Stomach smooth muscle (tissue), 2 donors: ENCODE measurements around the gene NFE2L2.
"Not testable (repeated sequence)": the region's sequence is repeated elsewhere in the genome, so short reads cannot be mapped to it uniquely, and the experiment has no call there.

Source experiments
- H3K27ac ChIP-seq: one replicate; pipeline ENCODE4 v1.7.0; 2013; ENCODE audit warnings: mild to moderate bottlenecking, low read length, inconsistent platforms
- H3K27me3 ChIP-seq, 2 donors: one replicate each; pipeline ENCODE4 v1.7.0; 2013; ENCODE audit warnings: low read length in 2 of 2; ENCODE audit not compliant: insufficient read depth in 2 of 2, control insufficient read depth in 1 of 2
- H3K36me3 ChIP-seq, 2 donors: one replicate each; pipeline ENCODE4 v1.7.0; 2013; ENCODE audit warnings: low read length in 2 of 2; ENCODE audit not compliant: control insufficient read depth in 2 of 2, insufficient read depth in 2 of 2
- H3K4me1 ChIP-seq: one replicate; pipeline ENCODE4 v1.7.0; 2013; ENCODE audit warnings: low read length; ENCODE audit not compliant: control insufficient read depth, insufficient read depth
- H3K4me3 ChIP-seq, 2 donors: one replicate each; pipeline ENCODE4 v1.7.0; 2013; ENCODE audit warnings: low read length in 2 of 2
- H3K9ac ChIP-seq, 2 donors: one replicate each; pipeline ENCODE4 v1.7.0; 2013; ENCODE audit warnings: low read length in 2 of 2, mild to moderate bottlenecking in 1 of 2
- H3K9me3 ChIP-seq, 2 donors: one replicate each; pipeline ENCODE4 v1.7.0; 2013; ENCODE audit warnings: low read length in 2 of 2; ENCODE audit not compliant: control insufficient read depth in 2 of 2
- donor health status: healthy.
- donor health status: Pancreatic carcinoma.

NFE2L2 gene

DNA sequence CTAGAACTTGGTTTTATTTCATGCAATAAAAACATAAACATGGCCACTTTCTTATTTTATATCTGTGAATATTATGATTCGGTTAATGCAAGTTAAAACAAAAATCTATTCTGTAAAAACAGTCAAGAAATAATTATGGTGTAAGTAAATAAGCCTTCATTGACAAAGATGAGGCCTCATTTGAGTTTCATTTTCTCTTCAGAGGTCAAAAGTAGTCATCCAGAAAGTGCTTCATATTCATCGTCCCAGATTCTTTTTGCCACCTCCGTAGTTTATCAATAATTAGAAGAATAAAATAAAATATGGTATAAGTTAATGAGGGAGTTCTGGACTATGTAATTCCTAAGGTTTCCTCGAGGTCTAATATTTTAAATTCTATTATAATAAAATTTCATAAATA lies 71.3 kb downstream of the NFE2L2 start:
- no peak overlapping the region for H3K9ac ChIP-seq
- H3K4me1 ChIP-seq: no peaks in the 10 kb centered on the region
- no peaks in the 10 kb centered on the region for H3K27me3 ChIP-seq
- no peak overlapping the region for H3K4me3 ChIP-seq
- H3K27ac ChIP-seq: no peak overlapping the region
- H3K36me3 ChIP-seq: no peaks in the 10 kb centered on the region
- no peaks in the 10 kb centered on the region for H3K9me3 ChIP-seq

DNA sequence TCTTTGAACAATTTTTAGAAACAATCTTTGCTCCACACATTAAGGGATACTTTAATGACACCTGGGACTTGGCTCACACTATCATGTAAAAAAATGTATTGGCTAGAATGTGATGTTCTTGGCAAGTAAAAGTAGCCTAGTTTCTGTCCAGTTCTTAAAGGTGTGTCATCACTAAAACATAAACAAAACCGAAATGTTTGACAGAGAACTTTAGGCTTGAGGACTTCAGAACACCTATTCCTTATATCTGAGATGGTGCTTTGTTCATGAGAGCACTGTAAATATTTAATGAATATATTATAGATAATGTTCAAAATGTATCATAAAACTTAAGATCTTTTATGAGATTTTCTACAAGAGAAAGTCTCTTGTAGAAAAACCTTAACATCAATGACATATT lies 71.7 kb downstream of the NFE2L2 start:
- H3K27ac ChIP-seq: no peak overlapping the region
- H3K27me3 ChIP-seq: no peaks in the 10 kb centered on the region

DNA sequence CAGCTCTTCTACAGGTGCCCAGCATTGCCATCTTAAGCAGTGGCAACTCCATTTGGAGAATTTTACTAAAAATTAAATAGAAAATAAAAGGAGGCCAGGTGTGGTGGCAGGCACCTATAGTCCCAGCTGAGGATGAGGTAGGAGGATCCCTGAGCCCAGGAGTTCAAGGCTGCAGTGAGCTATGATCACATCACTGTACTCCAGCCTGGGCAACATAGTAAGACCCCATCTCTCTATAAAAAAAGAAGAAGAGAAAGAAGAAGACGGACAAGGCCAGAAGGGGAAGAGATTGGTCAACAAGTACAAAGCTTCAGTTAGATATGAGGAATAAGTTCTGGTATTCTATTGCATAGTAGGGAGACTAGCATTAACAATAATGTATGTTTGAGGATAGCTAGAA lies 73.6 kb downstream of the NFE2L2 start:
- Histone ChIP-seq H3K9ac (no peak overlapping the region), H3K27ac (no peak overlapping the region), H3K27me3 (no peaks in the 10 kb centered on the region), H3K36me3 (no peaks in the 10 kb centered on the region), H3K9me3 (no peaks in the 10 kb centered on the region), H3K4me3 (no peak overlapping the region), H3K4me1 (no peaks in the 10 kb centered on the region)

More for the DNA sequence above, 71.7 kb downstream of the NFE2L2 start:
- Histone ChIP-seq H3K9ac (no peak overlapping the region), H3K9me3 (no peaks in the 10 kb centered on the region), H3K36me3 (no peaks in the 10 kb centered on the region), H3K4me1 (no peaks in the 10 kb centered on the region), H3K4me3 (no peak overlapping the region)

DNA sequence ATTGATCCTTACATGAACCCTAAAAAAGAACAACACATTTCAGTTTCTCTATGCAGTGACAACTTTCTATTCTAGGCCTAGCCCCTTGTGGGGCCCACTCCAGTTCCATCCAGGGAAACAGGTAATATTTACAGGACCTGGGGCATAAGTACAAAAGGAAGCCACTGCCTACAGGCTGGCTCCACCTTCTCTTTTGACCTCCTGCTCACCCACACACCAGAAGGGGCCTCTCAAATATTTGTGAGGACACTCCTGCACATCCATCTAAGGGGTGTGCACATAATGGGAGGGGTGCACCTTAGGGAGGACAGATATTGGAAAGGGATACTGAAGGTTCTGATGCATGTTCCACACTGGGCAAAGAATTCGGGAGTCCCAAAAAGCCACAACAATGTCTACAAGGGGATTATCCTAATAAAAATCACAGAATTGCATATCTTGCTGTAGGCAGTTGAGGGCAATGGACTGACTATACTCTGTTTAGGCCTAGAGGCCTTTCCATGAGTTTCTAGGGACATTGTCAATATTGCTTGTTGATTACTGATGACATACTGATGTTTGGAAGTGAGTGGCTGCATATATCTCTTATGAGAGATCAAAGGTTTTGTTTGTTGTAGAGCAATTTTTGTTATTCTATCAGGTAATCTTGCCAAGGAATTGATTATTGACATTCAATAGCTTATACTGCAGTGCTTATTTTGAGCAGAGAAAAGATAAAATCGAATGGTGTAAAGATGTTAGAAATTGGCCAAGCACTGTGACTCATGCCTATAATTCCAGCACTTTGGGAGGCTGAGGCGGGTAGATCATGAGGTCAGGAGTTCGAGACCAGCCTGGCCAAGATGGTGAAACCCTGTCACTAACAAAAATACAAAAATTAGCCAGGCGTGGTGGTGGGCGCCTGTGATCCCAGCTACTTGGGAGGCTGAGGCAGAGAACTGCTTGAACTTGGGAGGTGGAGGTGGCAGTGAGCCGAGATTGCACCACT lies 75.8 kb downstream of the NFE2L2 start:
- Histone ChIP-seq H3K9ac (no peak overlapping the region), H3K9me3 (no peaks in the 10 kb centered on the region), H3K27ac (no peak overlapping the region), H3K4me3 (no peak overlapping the region), H3K36me3 (no peaks in the 10 kb centered on the region), H3K4me1 (no peaks in the 10 kb centered on the region), H3K27me3 (no peaks in the 10 kb centered on the region)

DNA sequence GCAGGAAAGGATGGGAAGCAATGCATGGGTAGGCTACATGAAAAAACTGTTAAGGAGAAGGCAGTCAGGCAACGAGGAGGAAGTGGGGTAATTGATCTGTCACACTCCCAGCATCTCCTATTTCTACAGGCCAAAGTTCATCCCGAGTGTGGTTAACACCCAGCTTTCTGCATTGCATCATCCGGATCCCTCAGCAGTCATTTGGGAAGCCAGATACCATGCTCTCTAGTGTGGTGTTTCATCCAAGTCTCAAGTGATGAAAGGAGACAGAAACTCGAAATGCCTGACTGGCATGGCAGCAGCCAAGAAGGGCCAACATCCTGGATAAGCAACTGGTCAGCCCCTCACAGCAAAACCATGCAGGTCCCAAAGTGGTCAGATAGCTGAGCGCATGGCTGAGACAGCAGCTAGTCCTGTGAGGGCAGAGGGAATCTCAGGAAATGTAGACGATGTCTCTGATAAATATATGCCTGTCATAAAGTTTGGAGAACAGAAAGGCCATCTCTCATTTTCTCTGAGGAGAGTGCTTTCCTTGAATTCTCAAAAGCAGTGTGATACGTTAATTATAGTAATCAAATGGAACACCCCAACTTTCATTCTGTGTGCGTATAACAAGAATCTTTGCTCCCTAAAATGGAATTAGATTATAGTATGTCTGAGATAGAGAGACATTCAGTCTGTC lies 76.8 kb downstream of the NFE2L2 start:
- H3K9me3 ChIP-seq: no peaks in the 10 kb centered on the region
- no peaks in the 10 kb centered on the region for H3K4me1 ChIP-seq
- no peaks in the 10 kb centered on the region for H3K36me3 ChIP-seq
- H3K4me3 ChIP-seq: no peak overlapping the region
- no peaks in the 10 kb centered on the region for H3K27me3 ChIP-seq
- H3K27ac ChIP-seq: no peak overlapping the region
- no peak overlapping the region for H3K9ac ChIP-seq

DNA sequence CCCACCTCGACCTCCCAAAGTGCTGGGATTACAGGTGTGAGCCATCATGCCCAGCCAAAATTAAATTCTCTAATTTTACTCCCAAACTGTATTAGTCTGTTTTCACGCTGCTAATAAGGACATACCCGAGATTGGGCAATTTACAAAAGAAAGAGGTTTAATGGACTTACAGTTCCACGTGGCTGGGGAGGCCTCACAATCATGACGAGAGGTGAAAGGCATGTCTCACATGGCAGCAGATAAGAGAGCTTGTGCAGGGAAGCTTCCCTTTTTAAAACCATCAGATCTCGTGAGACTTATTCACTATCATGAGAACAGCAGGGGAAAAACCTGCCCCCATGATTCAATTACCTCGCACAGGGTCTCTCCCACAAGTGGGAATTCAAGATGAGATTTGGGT lies 78.5 kb downstream of the NFE2L2 start:
- not testable (repeated sequence) for H3K27me3 ChIP-seq, H3K4me3 ChIP-seq, H3K36me3 ChIP-seq, H3K9ac ChIP-seq, H3K9me3 ChIP-seq, H3K27ac ChIP-seq, H3K4me1 ChIP-seq

DNA sequence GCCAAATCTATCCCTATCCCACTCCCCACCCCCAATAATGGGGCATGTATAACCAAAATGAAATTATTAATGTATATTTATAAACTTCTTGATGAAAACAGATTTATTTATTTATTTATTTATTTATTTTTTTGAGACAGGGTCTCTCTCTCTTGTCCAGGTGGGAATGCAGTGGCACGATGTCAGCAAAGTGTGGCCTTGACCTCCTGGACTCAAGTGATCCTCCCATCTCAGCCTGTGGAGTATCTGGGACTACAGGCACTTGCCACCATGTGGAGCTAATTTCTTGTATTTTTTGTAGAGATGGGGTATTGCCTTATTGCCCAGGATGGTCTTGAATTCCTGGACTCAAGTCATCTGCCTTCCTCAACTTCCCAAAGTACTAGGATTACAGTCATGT lies 79.9 kb downstream of the NFE2L2 start:
- Histone ChIP-seq H3K27ac (no peak overlapping the region), H3K4me1 (no peaks in the 10 kb centered on the region), H3K9ac (no peak overlapping the region), H3K4me3 (no peak overlapping the region), H3K27me3 (no peaks in the 10 kb centered on the region), H3K9me3 (no peaks in the 10 kb centered on the region), H3K36me3 (no peaks in the 10 kb centered on the region)

DNA sequence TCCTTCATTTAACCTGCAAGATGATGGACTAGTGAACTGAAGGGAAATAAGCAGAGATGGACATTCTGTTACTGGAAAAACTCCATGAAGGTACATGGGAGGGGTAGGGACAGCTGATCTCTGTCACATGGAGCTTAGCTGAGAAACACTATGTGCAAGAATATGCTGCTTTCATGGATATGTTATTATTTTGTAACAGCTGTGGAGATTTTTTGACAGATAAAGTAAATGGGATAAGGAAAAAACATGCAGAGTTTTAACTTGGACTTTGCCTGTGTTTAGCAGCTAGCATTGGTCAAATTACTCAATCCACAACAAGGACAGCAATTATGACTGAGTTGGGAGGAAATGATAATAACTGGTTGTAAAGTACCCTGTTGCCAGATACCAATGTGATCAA lies 80.7 kb downstream of the NFE2L2 start:
- H3K27me3 ChIP-seq: no peaks in the 10 kb centered on the region
- no peak overlapping the region for H3K9ac ChIP-seq
- no peaks in the 10 kb centered on the region for H3K4me1 ChIP-seq
- H3K27ac ChIP-seq: no peak overlapping the region
- no peaks in the 10 kb centered on the region for H3K9me3 ChIP-seq
- no peaks in the 10 kb centered on the region for H3K36me3 ChIP-seq
- no peak overlapping the region for H3K4me3 ChIP-seq
